Cardiac muscle cell (in vitro differentiated cells and primary cell): Measurements from ENCODE around the gene AKAP5. TPM values are rescaled to one million over a fixed set of nuclear protein-coding genes. Genes with fewer than 3 reads are reported as not detected.

Source experiments
- DNase-seq, 2 donors: peaks; one replicate each; pipeline versions ENCODE4 v3.0.0 to v3.0.0-alpha.2; 2010 to 2017; ENCODE audit warnings: low read depth in 1 of 2, low spot score in 1 of 2
- H3K27ac ChIP-seq: fragments of 200-600 bp; sonication (generic); 2 replicates; pipeline ENCODE4 v1.5.1; 2016
- H3K27me3 ChIP-seq: fragments of 200-600 bp; sonication (generic); 2 replicates; pipeline ENCODE4 v1.6.0; 2016; ENCODE audit warnings: control low read depth
- H3K36me3 ChIP-seq: fragments of 200-600 bp; sonication (generic); 2 replicates; pipeline ENCODE4 v1.5.1; 2016; ENCODE audit warnings: control low read depth
- H3K4me1 ChIP-seq: fragments of 200-600 bp; sonication (generic); 2 replicates; pipeline ENCODE4 v1.8.1; 2017; ENCODE audit warnings: low read depth, mild to moderate bottlenecking, mixed run types
- H3K4me3 ChIP-seq: fragments of 200-600 bp; sonication (generic); 2 replicates; pipeline ENCODE4 v1.5.1; 2016; ENCODE audit warnings: mild to moderate bottlenecking
- H3K9me3 ChIP-seq: fragments of 200-600 bp; sonication (generic); 2 replicates; pipeline ENCODE4 v1.5.1; 2017; ENCODE audit warnings: low read depth, mild to moderate bottlenecking, control low read depth
- polyA plus RNA-seq: library from polyadenylated mRNA; unstranded; fragments of >200 nt; fragmentation: Nextera tagmentation; extraction: Ambion mirVana; gene quantifications from 2 replicates; pipeline ENCODE4 v1.2.1, GENCODE V29; 2016
- total RNA-seq: library from RNA; depleted of rRNA; stranded (reverse); fragments of >200 nt; gene quantifications from 2 replicates; pipeline ENCODE4 v1.2.3, GENCODE V29; 2016
- TF ChIP-seq, protein P1 (sequence below): IDR thresholded peaks from 2 replicates; pipeline ENCODE4 v1.5.1; 2012; ENCODE audit warnings: low read depth, mild to moderate bottlenecking, low read length

AKAP5 gene
- total and polyA plus RNA-seq, 2 experiments from 2014 or later, result 0.18 to 0.63 TPM

DNA sequence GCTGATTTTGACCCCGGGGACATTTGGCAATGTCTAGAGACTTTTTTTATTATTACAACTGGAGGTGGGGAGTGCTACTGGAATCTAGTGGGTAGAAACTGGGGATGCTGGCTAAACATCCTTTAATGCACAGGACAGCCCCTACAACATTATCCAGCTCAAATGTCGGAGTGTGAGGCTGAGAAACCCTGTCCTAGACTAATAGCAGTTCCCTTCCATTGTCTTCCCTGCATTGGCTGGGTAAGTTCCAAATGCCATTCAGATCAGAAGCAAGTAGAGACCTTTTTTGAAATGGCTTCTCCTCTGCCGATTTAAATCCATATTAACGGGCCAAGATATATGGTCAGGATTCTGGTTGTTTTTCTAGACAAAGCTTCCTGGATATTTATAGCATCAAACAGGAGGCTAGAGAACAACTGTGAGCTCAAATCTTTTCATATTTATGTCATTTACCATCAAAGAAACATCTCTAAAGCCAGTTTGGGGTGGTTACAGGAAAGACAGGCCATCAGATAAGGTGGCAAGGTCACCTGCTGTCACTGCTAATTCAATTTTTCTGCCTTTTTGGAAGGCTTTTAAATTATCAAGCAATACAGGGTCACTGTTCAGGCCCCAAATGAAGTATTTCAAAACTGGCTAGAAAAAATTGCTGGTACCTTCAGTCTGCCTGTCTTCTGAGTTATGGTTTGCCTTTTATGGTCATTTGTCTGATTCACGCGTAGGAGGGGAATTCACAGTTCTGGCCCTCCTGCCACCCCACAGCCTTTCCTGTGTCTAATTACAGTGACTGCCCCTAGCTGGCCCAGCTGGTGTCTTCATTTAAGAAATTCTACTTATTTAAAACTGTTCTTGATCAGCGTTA is 20.1 kb upstream of the AKAP5 start:
- H3K4me1 ChIP-seq, result peaks cover 32% of the 10 kb centered on the region
- H3K4me3 ChIP-seq, result no peak overlapping the region
- peak overlapping the region; percentile 54 for H3K27ac ChIP-seq
- H3K36me3 ChIP-seq, result peaks cover 5% of the 10 kb centered on the region
- TF ChIP-seq, protein P1, sequence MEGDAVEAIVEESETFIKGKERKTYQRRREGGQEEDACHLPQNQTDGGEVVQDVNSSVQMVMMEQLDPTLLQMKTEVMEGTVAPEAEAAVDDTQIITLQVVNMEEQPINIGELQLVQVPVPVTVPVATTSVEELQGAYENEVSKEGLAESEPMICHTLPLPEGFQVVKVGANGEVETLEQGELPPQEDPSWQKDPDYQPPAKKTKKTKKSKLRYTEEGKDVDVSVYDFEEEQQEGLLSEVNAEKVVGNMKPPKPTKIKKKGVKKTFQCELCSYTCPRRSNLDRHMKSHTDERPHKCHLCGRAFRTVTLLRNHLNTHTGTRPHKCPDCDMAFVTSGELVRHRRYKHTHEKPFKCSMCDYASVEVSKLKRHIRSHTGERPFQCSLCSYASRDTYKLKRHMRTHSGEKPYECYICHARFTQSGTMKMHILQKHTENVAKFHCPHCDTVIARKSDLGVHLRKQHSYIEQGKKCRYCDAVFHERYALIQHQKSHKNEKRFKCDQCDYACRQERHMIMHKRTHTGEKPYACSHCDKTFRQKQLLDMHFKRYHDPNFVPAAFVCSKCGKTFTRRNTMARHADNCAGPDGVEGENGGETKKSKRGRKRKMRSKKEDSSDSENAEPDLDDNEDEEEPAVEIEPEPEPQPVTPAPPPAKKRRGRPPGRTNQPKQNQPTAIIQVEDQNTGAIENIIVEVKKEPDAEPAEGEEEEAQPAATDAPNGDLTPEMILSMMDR, result no peak
- H3K9me3 ChIP-seq, result no peaks in the 10 kb centered on the region
- H3K27me3 ChIP-seq, result no peaks in the 10 kb centered on the region
- peak in 1 of 2 donors; percentile 93 for DNase-seq

DNA sequence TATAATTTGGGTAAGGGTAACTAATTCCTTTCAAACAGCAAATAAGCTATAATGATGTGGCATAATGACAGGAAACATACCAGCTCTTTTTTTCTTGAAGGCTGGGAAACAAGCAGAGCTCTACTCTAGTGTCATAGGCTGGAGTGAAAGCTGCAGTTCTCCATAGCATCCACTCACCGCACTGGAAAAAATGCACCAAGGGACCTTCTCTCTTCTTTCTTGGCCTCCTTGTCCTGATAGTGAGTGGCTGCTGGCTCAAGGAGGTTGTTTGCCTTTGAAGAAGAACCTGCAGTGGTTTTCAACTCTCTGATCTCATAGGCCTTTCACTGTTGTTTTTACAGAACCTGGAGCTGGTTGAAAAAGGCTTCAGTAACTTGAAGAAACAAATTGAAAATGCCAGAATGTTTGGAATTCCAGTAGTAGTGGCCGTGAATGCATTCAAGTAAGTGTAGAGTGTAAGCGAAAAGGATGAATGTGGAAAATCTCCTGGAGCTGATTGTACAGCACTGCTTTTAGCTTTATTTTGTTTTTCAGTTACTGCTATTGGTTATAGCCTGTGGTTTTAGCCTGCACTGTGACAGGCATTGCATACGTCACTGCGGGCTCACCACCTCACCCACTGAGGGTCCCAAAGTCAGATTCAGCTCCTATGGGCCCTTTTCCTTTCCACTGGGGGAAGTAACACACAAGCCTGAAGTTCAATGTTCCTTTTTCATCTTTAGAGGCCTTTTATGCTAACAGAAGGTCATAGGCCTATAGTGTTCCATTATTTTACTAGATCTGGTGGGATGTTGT is 17.2 kb upstream of the AKAP5 start:
- peaks cover 7% of the 10 kb centered on the region for H3K36me3 ChIP-seq

DNA sequence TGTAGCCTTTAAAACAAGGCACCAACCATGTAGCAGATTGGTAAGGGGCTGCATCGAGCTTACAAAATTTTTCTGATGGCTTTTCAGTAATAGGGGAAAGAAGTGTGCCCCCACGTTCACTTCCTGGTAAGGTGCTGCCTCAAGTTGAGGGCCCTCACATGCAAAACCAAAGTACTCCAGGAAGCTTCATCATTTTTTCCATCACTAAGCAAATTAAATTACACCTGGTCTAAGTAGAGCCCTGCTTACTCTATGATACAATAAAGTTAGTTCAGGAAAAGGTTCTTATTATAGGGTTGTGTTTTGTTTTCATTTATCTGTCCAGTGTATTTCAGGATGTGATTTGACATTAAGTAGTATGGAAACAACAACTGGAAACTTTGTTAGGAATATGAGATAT is 15.0 kb upstream of the AKAP5 start:
- DNase-seq, result no peak
- no peak overlapping the region for H3K4me3 ChIP-seq
- H3K4me1 ChIP-seq, result peaks cover 8% of the 10 kb centered on the region
- TF ChIP-seq, protein P1, result no peak
- no peak overlapping the region for H3K27ac ChIP-seq
- H3K36me3 ChIP-seq, result peaks cover 7% of the 10 kb centered on the region
- no peaks in the 10 kb centered on the region for H3K9me3 ChIP-seq
- no peaks in the 10 kb centered on the region for H3K27me3 ChIP-seq

More for the DNA sequence above, 17.2 kb upstream of the AKAP5 start:
- TF ChIP-seq, protein P1, result no peak
- no peak overlapping the region for H3K4me3 ChIP-seq
- no peak for DNase-seq
- peaks cover 20% of the 10 kb centered on the region for H3K4me1 ChIP-seq
- H3K27me3 ChIP-seq, result no peaks in the 10 kb centered on the region
- H3K27ac ChIP-seq, result no peak overlapping the region
- H3K9me3 ChIP-seq, result no peaks in the 10 kb centered on the region

DNA sequence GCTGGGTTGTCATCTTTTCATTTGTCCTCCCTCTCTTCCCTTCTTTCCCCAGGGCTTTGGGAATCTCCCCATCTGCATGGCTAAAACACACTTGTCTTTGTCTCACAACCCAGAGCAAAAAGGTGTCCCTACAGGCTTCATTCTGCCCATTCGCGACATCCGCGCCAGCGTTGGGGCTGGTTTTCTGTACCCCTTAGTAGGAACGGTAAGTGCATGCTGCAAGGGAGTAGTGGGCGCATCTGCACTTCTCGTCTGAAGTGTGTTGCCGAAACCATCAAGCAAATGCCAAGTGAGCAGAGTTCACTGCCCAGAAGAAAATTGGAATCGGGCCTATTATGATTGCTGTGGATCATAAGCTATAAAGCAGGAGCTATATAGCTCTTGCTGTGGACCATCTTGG is 10.6 kb upstream of the AKAP5 start:
- no peak for DNase-seq
- no peaks in the 10 kb centered on the region for H3K9me3 ChIP-seq
- TF ChIP-seq, protein P1, result no peak
- no peaks in the 10 kb centered on the region for H3K4me1 ChIP-seq
- H3K4me3 ChIP-seq, result no peak overlapping the region
- no peaks in the 10 kb centered on the region for H3K27me3 ChIP-seq
- H3K27ac ChIP-seq, result no peak overlapping the region
- H3K36me3 ChIP-seq, result peaks cover 4% of the 10 kb centered on the region

DNA sequence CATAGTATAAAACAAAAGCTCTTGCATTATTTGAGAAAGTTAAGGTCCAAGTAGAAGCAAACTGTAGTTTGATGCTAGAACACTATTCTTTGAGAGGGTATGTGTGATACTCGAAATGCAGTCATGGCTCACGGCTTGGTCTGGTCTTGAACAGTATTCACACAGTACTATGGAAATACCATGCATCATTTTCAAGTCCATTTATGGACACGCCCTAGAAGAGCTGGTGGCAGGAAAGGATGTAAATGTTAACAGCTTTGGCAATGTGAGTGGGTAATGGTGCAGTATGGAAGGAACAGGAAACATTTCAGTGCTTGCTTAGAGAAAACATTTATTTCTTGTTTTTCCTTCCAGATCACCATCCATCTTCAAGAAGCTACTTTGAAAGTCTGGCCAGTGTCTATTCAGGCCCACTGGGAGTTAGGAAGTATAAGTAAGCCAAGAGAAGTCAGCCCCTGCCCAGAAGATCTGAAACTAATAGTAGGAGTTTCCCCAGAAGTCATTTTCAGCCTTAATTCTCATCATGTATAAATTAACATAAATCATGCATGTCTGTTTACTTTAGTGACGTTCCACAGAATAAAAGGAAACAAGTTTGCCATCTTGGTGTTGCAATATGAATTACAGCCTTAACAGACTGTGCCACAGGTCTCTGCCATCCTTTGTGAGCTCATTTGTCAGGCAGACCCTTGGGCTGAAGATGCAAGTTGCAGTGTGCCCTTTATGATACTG is 5.7 kb upstream of the AKAP5 start:
- Histone ChIP-seq H3K27me3 (no peaks in the 10 kb centered on the region), H3K4me1 (no peaks in the 10 kb centered on the region), H3K36me3 (no peaks in the 10 kb centered on the region), H3K27ac (no peak overlapping the region), H3K9me3 (no peaks in the 10 kb centered on the region), H3K4me3 (no peak overlapping the region)
- TF ChIP-seq, protein P1, result no peak
- DNase-seq, result no peak
